Right lobe of liver (tissue), 6 donors: Measurements from ENCODE around the gene TEX10. TPM values are rescaled to one million over a fixed set of nuclear protein-coding genes. Genes with fewer than 3 reads are reported as not detected.

Experiments
- ATAC-seq, 4 donors: fragments of 200-7000 bp; cut with Tn5 transposase; one replicate each; pipeline ENCODE4 v1.9.1; 2020; ENCODE audit warnings: mild to moderate bottlenecking in 4 of 4, moderate library complexity in 4 of 4
- DNase-seq, 3 donors: peaks; one replicate each; pipeline ENCODE4 v3.0.0-alpha.2; 2020
- H3K27ac ChIP-seq, 3 donors: fragments of 200-600 bp; one replicate each; pipeline ENCODE4 v1.8.0; 2022
- H3K27me3 ChIP-seq, 2 donors: fragments of 200-600 bp; one replicate each; pipeline ENCODE4 v1.8.0; 2022
- H3K36me3 ChIP-seq, 4 donors: fragments of 200-600 bp; sonication (generic) in 1 of 4; one replicate each; pipeline versions ENCODE4 v1.5.1 to v1.8.0; 2017 to 2022; ENCODE audit warnings: control low read depth in 1 of 4
- H3K4me1 ChIP-seq, 4 donors: fragments of 200-600 bp; sonication (generic) in 1 of 4; one replicate each; pipeline versions ENCODE4 v1.5.1 to v1.8.0; 2017 to 2022; ENCODE audit warnings: control low read depth in 1 of 4
- H3K4me3 ChIP-seq, 3 donors: fragments of 200-600 bp; one replicate each; pipeline ENCODE4 v1.8.0; 2022
- H3K9me3 ChIP-seq, 4 donors: fragments of 200-600 bp; sonication (generic) in 1 of 4; one replicate each; pipeline versions ENCODE4 v1.5.1 to v1.8.0; 2017 to 2022; ENCODE audit warnings: control low read depth in 1 of 4
- POLR2A ChIP-seq: fragments of 450-650 bp; IDR thresholded peaks from one replicate; pipeline ENCODE4 v1.6.1; 2017; ENCODE audit warnings: antibody characterized with exemption, mild to moderate bottlenecking
- WGBS: methylation state at CpG from one replicate; pipeline ENCODE4 v1.1.6; 2018; ENCODE audit warnings: low coverage, low lambda C conversion rate; ENCODE audit not compliant: insufficient coverage; ENCODE audit errors: missing lambda C conversion rate; 5-methylcytosine and 5-hydroxymethylcytosine counted together
- intact Hi-C, 2 donors: fragments of 100-400 bp; cut with DNase I; formaldehyde crosslinking; loops; one replicate each; pipeline versions ENCODE4 v1.11.2 to v1.14.1; 2022
- total RNA-seq, 6 experiments: library from RNA; depleted of rRNA in 2 of 6; stranded (reverse); fragments of >200 nt in 2 of 6; fragmentation: NEBNext Ultra II Directional in 3 of 6; extraction: Animal tissue kit (Norgen Biotek cat#: 25700) in 3 of 6; gene quantifications; one replicate each; pipeline versions ENCODE4 v1.1.0 to v1.2.4, GENCODE V29; 2016 to 2023
- TF ChIP-seq, protein P1 (sequence below), 4 donors: fragments of 200-600 bp in 3 of 4; fragments of 450-650 bp in 1 of 4; IDR thresholded peaks; one replicate each; pipeline versions ENCODE4 v1.5.1 to v1.8.0; 2016 to 2022; ENCODE audit warnings: antibody characterized with exemption in 4 of 4, mild to moderate bottlenecking in 2 of 4
- donor health status: DM: no; HTN: yes; CAD: no.
- donor health status: DM: no; HTN: no; CAD: no.
- donor health status: DM: no; HTN: no; CAD: no.
- donor health status: DM: no; HTN: yes; CAD: no.
- donor health status: DM: no; HTN: yes; CAD: no.

Gene TEX10
- total RNA-seq, 6 experiments from 2014 or later: 2.5 to 6.4 (median 5.0) TPM

- intact Hi-C loops: no loop called here
- ATAC-seq (peak in 1 of 4 donors; percentile 16), DNase-seq (no peak)
- 77% methylated on average over 3 of the region's 3 CpGs for WGBS
- Histone ChIP-seq H3K4me3 (no peak overlapping the region), H3K27ac (no peak overlapping the region), H3K9me3 (no peaks in the 10 kb centered on the region), H3K4me1 (no peaks in the 10 kb centered on the region), H3K36me3 (peaks cover 0 to 14% (median 0%) of the 10 kb centered on the region in 4 donors), H3K27me3 (no peaks in the 10 kb centered on the region)
- TF ChIP-seq POLR2A: no peak
- TF ChIP-seq, protein P1, sequence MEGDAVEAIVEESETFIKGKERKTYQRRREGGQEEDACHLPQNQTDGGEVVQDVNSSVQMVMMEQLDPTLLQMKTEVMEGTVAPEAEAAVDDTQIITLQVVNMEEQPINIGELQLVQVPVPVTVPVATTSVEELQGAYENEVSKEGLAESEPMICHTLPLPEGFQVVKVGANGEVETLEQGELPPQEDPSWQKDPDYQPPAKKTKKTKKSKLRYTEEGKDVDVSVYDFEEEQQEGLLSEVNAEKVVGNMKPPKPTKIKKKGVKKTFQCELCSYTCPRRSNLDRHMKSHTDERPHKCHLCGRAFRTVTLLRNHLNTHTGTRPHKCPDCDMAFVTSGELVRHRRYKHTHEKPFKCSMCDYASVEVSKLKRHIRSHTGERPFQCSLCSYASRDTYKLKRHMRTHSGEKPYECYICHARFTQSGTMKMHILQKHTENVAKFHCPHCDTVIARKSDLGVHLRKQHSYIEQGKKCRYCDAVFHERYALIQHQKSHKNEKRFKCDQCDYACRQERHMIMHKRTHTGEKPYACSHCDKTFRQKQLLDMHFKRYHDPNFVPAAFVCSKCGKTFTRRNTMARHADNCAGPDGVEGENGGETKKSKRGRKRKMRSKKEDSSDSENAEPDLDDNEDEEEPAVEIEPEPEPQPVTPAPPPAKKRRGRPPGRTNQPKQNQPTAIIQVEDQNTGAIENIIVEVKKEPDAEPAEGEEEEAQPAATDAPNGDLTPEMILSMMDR (IDR thresholded peaks at IDR 0.05): no peak
Measured at GRCh38 chr9:100267211-100267610, 85.5 kb downstream of the TEX10 start.

Other genes starting within 250 kb of the TEX10 start
- 10 to 100 TPM in 3 of 6 experiments, 1 to 10 TPM in 3; 6.7 to 26.9 (median 15.9) TPM for gene MSANTD3, start 74.2 kb upstream of the TEX10 start, total RNA-seq
- under 1 TPM in 2 of 6 experiments, not detected in 4; 0.09 to 0.24 TPM for gene TMEFF1, start 120.2 kb upstream of the TEX10 start, total RNA-seq
- gene CAVIN4, start 225.1 kb upstream of the TEX10 start, total RNA-seq: under 1 TPM in 4 of 6 experiments, not detected in 2; 0.12 to 0.19 (median 0.14) TPM